K562 (cell line): ENCODE data around the gene TAS1R3. TPM values are rescaled to one million over a fixed set of nuclear protein-coding genes. Genes with fewer than 3 reads are reported as not detected.

Source experiments
- C11orf30 ChIP-seq: fragments of 450-650 bp; IDR thresholded peaks from 2 replicates; pipeline ENCODE4 v1.6.1; 2016; ENCODE audit warnings: low read depth, mild to moderate bottlenecking
- MEF2A ChIP-seq: IDR thresholded peaks from 2 replicates; pipeline ENCODE4 v1.6.1; 2011; ENCODE audit warnings: low read depth, mild to moderate bottlenecking, low read length, moderate library complexity; ENCODE audit not compliant: control insufficient read depth
- NFYB ChIP-seq: IDR thresholded peaks from 2 replicates; pipeline ENCODE4 v1.6.1; 2011; ENCODE audit warnings: mild to moderate bottlenecking, moderate library complexity; ENCODE audit not compliant: insufficient read length; ENCODE audit errors: extremely low read depth
- POLR2B ChIP-seq: fragments of 450-650 bp; IDR thresholded peaks from 2 replicates; pipeline ENCODE4 v1.6.1; 2018; ENCODE audit warnings: low read depth; ENCODE audit not compliant: partially characterized antibody
- PRDM10 ChIP-seq: fragments of 450-650 bp; IDR thresholded peaks from 2 replicates; pipeline ENCODE4 v1.6.1; 2018; ENCODE audit not compliant: partially characterized antibody
- RERE ChIP-seq: sonication (generic); formaldehyde crosslinking; IDR thresholded peaks from 2 replicates; pipeline ENCODE4 v1.8.0; 2023; ENCODE audit warnings: missing genetic modification reagents, mild to moderate bottlenecking, borderline replicate concordance
- SMC3 ChIP-seq: conservative IDR thresholded peaks from 2 replicates; pipeline ENCODE4 v1.6.1; 2011; ENCODE audit warnings: low read depth, low read length, improper control_type of control experiment; ENCODE audit not compliant: insufficient read depth
- polyA plus RNA-seq, 8 experiments: library from polyadenylated mRNA; depleted of rRNA in 4 of 8; stranded (reverse) in 5 of 8; unstranded in 3 of 8; fragments of >200 nt; fragmentation: Nextera tagmentation in 2 of 8; fragmentation: Illumina TruSeq in 1 of 8; extraction: Ambion mirVana in 2 of 8; extraction: Trizol in 1 of 8; gene quantifications; 2 replicates each; pipeline versions ENCODE4 v1.2.1 to v1.2.3, GENCODE V29; 2011 to 2014; ENCODE audit warnings: inconsistent platforms in 1 of 8, missing spikeins in 1 of 8
- total RNA-seq, 7 experiments: library from RNA; depleted of rRNA in 6 of 7; stranded (reverse); fragments of >200 nt in 6 of 7; fragmentation: Illumina TruSeq in 2 of 7; extraction: Trizol in 2 of 7; gene quantifications; 2 replicates each; pipeline versions ENCODE4 v1.2.1 to v1.2.3, GENCODE V29; 2011 to 2021; ENCODE audit warnings: low replicate concordance in 1 of 7
- TF ChIP-seq, protein P1 (sequence below): sonication (generic); formaldehyde crosslinking; IDR thresholded peaks from 2 replicates; pipeline ENCODE4 v1.8.1; 2023; ENCODE audit warnings: mild to moderate bottlenecking, missing genetic modification reagents, moderate library complexity
- TF ChIP-seq, protein P2 (sequence below): fragments of 450-650 bp; IDR thresholded peaks from 2 replicates; pipeline ENCODE4 v1.6.1; 2016; ENCODE audit warnings: antibody characterized with exemption

TAS1R3 gene
- total and polyA plus RNA-seq, 9 of the 15 experiments (the other 6 are each of a cell fraction or from before 2014, with no cell fraction given) = 0.07 to 0.13 TPM; not detected in 7

DNA sequence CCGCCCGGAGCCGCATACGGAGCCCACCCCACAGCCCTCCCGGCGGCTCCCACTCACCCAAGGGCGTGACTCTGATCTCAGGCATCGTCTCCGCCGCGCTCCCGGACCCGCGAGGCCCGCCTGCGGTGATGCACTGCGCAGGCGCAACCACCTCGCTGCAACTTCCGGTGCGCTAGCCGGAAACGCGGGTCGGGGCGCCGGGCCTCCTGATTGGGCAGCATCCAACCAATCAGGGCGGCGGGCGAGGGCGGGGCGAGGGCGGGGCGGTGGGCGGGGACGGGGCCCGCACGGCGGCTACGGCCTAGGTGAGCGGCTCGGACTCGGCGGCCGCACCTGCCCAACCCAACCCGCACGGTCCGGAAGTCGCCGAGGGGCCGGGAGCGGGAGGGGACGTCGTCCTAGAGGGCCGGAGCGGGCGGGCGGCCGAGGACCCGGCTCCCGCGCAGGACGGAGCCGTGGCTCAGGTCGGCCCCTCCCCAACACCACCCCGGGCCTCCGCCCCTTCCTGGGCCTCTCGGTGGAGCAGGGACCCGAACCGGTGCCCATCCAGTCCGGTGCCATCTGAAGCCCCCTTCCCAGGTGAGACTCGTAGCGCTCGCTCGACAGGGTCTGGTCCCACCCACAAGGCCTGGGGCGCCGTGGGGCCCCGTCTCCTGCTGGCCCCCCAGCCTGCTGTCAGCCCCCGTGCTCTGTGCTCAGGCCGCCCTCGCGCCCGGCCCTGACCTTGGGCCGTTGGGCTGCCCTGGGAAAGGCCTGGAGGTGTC lies 6.4 kb upstream of the TAS1R3 start, which contains the start of the genes CPTP and INTS11 (continued):
- TF ChIP-seq, protein P1, sequence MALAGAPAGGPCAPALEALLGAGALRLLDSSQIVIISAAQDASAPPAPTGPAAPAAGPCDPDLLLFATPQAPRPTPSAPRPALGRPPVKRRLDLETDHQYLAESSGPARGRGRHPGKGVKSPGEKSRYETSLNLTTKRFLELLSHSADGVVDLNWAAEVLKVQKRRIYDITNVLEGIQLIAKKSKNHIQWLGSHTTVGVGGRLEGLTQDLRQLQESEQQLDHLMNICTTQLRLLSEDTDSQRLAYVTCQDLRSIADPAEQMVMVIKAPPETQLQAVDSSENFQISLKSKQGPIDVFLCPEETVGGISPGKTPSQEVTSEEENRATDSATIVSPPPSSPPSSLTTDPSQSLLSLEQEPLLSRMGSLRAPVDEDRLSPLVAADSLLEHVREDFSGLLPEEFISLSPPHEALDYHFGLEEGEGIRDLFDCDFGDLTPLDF (CRISPR knock-in tag) = peak; percentile 42; the same call in 1 of the 2 replicates
- TF ChIP-seq C11orf30 = peak; percentile 81
- no peak for TF ChIP-seq SMC3
- no peak for TF ChIP-seq PRDM10
- TF ChIP-seq MEF2A = no peak
- TF ChIP-seq RERE (CRISPR knock-in tag) = 0 out of 2 replicates have a peak, but pooled peaks have one; percentile 9
- TF ChIP-seq NFYB = peak; percentile 81
- TF ChIP-seq POLR2B = peak; percentile 87
- TF ChIP-seq, protein P2, sequence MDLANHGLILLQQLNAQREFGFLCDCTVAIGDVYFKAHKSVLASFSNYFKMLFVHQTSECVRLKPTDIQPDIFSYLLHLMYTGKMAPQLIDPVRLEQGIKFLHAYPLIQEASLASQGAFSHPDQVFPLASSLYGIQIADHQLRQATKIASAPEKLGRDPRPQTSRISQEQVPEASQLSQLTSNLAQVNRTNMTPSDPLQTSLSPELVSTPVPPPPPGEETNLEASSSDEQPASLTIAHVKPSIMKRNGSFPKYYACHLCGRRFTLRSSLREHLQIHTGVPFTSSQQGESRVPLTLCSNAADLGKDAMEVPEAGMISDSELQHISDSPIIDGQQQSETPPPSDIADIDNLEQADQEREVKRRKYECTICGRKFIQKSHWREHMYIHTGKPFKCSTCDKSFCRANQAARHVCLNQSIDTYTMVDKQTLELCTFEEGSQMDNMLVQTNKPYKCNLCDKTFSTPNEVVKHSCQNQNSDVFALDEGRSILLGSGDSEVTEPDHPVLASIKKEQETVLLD = peak; percentile 89
